Glomerular endothelial cell (primary cell): ENCODE measurements around the gene FIGNL1. TPM values are rescaled to one million over a fixed set of nuclear protein-coding genes. Genes with fewer than 3 reads are reported as not detected.
"Not testable (repeated sequence)": the region's sequence is repeated elsewhere in the genome, so short reads cannot be mapped to it uniquely, and the experiment has no call there.

Experiments
- DNase-seq: peaks from one replicate; pipeline ENCODE4 v3.0.0-alpha.2; 2011; ENCODE audit warnings: low read depth, low spot score; ENCODE audit errors: extremely low read depth
- total RNA-seq: library from RNA; depleted of rRNA; stranded (reverse); fragments of >200 nt; gene quantifications from 2 replicates; pipeline ENCODE4 v1.2.3, GENCODE V29; 2015

FIGNL1 gene
- total RNA-seq, 1 donor from 2014 or later: 11.1 TPM

- no peak for DNase-seq
Observed at GRCh38 chr7:50472427-50472826, 22.3 kb upstream of the FIGNL1 start.

- no peak for DNase-seq
Observed at GRCh38 chr7:50471970-50472369, 21.8 kb upstream of the FIGNL1 start.

GRCh38 chr7:50470250-50471163, 20.4 kb upstream of the FIGNL1 start:
- no peak for DNase-seq

GRCh38 chr7:50469181-50469580, 19.0 kb upstream of the FIGNL1 start:
- DNase-seq: no peak

GRCh38 chr7:50467817-50468610, 17.9 kb upstream of the FIGNL1 start:
- peak; percentile 31 for DNase-seq

GRCh38 chr7:50466815-50467585, 16.9 kb upstream of the FIGNL1 start:
- no peak for DNase-seq

- no peak for DNase-seq
Observed at GRCh38 chr7:50463035-50463434, 12.9 kb upstream of the FIGNL1 start.

- DNase-seq: no peak
Observed at GRCh38 chr7:50462361-50462760, 12.2 kb upstream of the FIGNL1 start.

GRCh38 chr7:50461695-50462094, 11.5 kb upstream of the FIGNL1 start:
- DNase-seq: no peak

- not testable (repeated sequence) for DNase-seq
Observed at GRCh38 chr7:50459183-50459582, 9.0 kb upstream of the FIGNL1 start.

GRCh38 chr7:50458651-50459050, 8.5 kb upstream of the FIGNL1 start:
- DNase-seq: not testable (repeated sequence)

GRCh38 chr7:50456371-50457123, 6.4 kb upstream of the FIGNL1 start:
- DNase-seq: no peak

- DNase-seq: no peak
Observed at GRCh38 chr7:50455658-50456057, 5.5 kb upstream of the FIGNL1 start.

GRCh38 chr7:50454968-50455367, 4.8 kb upstream of the FIGNL1 start:
- no peak for DNase-seq

GRCh38 chr7:50450590-50451032, 461 bp upstream of the FIGNL1 start:
- no peak for DNase-seq

- no peak for DNase-seq
Observed at GRCh38 chr7:50449501-50449880, 659 bp downstream of the FIGNL1 start.

GRCh38 chr7:50448823-50449222, 1.3 kb downstream of the FIGNL1 start:
- DNase-seq: no peak

GRCh38 chr7:50446542-50446960, 3.6 kb downstream of the FIGNL1 start:
- DNase-seq: peak; percentile 87

- DNase-seq: no peak
Observed at GRCh38 chr7:50436133-50436806, 13.9 kb downstream of the FIGNL1 start.
